ENCODE results near the gene ZBTB26. TPM values are rescaled to one million over a fixed set of nuclear protein-coding genes. Genes with fewer than 3 reads are reported as not detected.

Gene ZBTB26, protein sequence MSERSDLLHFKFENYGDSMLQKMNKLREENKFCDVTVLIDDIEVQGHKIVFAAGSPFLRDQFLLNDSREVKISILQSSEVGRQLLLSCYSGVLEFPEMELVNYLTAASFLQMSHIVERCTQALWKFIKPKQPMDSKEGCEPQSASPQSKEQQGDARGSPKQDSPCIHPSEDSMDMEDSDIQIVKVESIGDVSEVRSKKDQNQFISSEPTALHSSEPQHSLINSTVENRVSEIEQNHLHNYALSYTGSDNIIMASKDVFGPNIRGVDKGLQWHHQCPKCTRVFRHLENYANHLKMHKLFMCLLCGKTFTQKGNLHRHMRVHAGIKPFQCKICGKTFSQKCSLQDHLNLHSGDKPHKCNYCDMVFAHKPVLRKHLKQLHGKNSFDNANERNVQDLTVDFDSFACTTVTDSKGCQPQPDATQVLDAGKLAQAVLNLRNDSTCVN
- 11.2 TPM for total RNA-seq

GRCh38 chr9:122931226-122932121 is at the start of gene ZBTB26:
ZBTB26 (minus strand) TSS chr9:122931512; CDS start chr9:122919934, 11,578 bp downstream.

GRCh38 chr9:122940749-122941581 is 9.7 kb upstream of the ZBTB26 start, which contains the start of gene RABGAP1:
RABGAP1 (plus strand) TSS chr9:122941020; CDS start chr9:122957060, 16,040 bp downstream.

DNA sequence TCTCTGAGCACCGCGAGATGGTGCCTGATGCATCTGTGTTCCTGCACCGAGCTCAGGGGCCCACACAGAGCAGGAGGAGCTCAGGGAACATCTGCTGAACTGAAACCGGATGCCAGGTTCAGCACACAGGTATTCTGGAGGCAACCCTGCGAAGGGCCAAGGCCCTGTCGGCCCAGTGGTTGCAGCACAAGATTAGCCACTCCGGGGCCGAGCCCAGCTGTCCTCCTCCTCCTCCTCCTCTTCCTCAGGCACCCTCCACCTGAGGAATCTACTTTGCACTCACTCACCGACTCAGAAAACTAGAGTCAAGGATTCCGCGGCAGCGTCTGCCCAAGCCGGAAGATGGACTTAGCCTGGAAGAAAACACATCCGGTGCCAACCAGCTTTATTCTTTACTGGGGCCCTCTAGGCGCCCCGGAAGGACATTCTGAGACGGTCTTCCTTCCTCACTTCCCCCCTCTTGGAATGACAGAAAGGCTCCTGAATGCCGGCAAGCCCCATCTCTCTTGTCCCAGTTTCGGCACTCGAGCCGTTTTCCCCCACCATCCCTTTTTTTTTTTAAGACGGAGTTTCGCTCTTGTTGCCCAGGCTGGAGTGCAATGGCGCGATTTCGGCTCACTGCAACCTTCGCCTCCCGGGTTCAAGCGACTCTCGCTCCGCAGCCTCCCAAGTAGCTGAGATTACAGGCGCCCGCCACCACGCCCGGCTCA is 18.2 kb downstream of the ZBTB26 start, which contains the start of gene ZBTB6:
TSS of gene ZBTB6 (minus strand) at position 360 of the 710 bp plus-strand sequence. CDS start 1,251 bp downstream, outside the sequence.

DNA sequence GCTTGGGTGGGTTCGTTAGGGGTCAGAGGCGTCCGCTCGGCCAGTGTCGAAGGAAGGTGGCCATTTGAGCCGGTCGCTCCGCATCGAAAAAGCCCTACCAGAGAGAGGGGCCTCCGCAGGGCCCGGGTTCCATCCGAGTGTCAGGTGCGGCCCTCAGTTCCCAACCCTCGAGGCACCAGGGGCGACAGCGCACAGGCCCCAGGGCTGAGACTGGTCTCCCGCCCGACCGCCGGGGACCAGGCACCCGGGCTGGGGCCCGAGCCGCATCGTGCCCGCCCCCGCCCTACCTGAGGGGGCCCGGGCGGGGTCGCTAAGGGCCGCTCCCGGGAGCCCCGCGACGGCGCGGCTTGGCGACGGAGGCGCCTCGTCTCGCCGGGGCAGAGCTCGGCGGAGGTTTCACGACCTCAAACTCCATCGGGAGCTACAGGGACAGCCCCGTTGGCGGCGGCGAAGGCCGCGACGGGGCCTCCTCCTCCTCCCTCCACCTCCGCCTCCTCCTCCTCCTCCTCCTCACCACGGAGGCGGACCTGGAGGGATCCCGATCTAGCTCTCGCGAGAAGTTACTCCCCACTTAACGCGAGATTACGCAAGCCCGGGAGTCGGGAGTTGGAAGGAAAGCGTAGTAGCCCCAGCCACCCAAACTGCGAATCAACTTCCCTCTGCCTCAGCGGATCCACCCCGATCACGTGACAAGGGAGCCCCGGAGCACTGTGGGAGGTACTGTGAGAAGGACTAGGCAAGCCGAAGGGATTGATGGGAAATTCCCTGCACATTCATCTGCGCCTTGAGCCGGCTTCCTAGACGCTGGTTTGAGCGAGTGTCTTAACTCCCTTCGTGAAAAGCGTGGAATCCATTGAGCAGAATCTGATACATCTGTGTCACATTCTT is 26.2 kb downstream of the ZBTB26 start, which contains the start of gene RC3H2:
TSS of gene RC3H2 (minus strand) at position 537 of the 888 bp plus-strand sequence. CDS start 7,850 bp downstream, outside the sequence.

Small RNA genes within 50 kb of the gene (small RNA-seq; reads per million reads assigned to genes)
- gene RNY1P15 (ENCODE audit: low replicate concordance): not detected
- 2,023 reads per million, percentile 99 among the genes with 10 or more reads in this experiment for gene SNORD90 (ENCODE audit: low replicate concordance)

Other genes starting within 250 kb of the ZBTB26 start
- gene OR1L4, start 207.5 kb downstream of the ZBTB26 start, total RNA-seq: not detected
- gene OR1L6, start 189.2 kb downstream of the ZBTB26 start, total RNA-seq: not detected
- not detected for gene OR5C1, start 142.6 kb downstream of the ZBTB26 start, total RNA-seq
- not detected for gene OR1K1, start 131.4 kb downstream of the ZBTB26 start, total RNA-seq
- 25.3 TPM for gene PDCL, start 102.9 kb downstream of the ZBTB26 start, total RNA-seq
- 56.8 TPM for gene RC3H2, start 26.2 kb downstream of the ZBTB26 start, total RNA-seq
- gene ZBTB6, start 18.2 kb downstream of the ZBTB26 start, total RNA-seq: 14.2 TPM
- gene RABGAP1, start 9.5 kb upstream of the ZBTB26 start, total RNA-seq: 90.4 TPM
- gene GPR21, start 102.2 kb upstream of the ZBTB26 start, total RNA-seq: 7.9 TPM